Activated CD4-positive, CD25-positive, alpha-beta regulatory T cell treated with anti-CD3 and anti-CD28 coated beads, Interleukin-2, amount 50 U/mL, for 16 hours (primary cell): Measurements from ENCODE around the gene CTBS.
"Not testable (repeated sequence)": the region's sequence is repeated elsewhere in the genome, so short reads cannot be mapped to it uniquely, and the experiment has no call there.

Experiments
- DNase-seq: peaks from one replicate; pipeline ENCODE4 v3.0.0-alpha.2; 2020; ENCODE audit warnings: low read depth, low spot score

Gene CTBS

DNA sequence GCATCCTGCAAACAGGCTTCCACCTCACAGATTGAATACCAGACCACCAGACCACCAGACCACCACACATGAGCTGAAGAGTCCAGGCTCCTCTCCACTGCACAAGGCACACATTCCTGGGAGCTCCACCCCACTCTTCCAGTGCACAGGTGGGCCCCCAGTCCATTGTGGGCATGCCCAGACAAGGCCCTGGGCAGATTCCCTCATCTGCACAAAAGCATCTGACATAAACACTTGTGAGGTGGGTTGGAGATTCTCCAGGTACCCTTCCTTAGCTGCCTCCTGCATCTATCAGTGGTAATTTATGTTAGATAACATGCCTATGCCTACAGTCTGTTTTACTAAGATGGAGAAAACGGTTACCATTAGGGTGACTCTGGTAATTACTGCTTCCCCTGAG lies 11.6 kb upstream of the CTBS start:
- DNase-seq: no peak

- DNase-seq: no peak
Measured at GRCh38 chr1:84584126-84584525, 9.9 kb upstream of the CTBS start.

DNA sequence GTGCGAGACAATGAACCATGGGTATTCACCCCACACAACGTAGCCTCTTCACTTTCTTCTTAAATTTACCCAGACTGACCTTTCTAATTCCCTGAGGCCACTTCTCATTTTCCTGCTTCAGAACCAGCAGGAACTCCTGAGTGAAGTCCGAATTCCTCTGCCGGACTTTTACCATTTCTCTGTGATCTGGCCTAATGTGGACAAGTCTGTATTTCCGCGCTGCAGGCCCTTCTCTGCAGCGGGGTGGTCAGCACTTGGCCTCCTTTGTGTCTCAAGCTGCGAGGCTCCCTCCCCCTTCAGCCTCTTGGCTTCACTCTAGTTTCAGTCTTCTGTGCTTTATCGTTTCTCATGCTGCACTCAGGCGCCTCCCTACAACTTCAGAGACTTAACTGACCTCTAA lies 9.4 kb upstream of the CTBS start:
- no peak for DNase-seq

GRCh38 chr1:84582802-84583587 lies 8.8 kb upstream of the CTBS start:
- DNase-seq: no peak

- DNase-seq: no peak
Measured at GRCh38 chr1:84581648-84582047, 7.4 kb upstream of the CTBS start.

DNA sequence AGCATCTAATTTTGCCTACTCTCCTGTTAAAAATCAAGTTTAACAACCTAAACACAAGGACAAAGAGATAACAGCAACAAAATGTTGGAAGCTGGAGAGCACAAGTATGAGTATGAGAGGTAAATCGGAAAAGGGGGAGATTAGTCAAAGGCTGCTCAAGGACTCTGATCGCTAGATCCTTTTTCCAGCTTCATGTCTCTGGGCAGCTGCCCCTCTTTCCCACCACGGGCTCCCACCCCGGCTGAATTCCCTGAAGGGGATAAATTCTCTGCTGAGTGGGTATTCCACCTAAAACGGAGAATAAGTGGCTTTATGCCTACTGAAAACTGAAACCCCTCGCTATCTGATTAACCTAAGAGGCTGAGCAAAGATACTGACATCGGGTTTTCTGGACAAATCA lies 696 bp upstream of the CTBS start:
- DNase-seq: no peak

GRCh38 chr1:84573481-84573966 lies 716 bp downstream of the CTBS start:
- no peak for DNase-seq

DNA sequence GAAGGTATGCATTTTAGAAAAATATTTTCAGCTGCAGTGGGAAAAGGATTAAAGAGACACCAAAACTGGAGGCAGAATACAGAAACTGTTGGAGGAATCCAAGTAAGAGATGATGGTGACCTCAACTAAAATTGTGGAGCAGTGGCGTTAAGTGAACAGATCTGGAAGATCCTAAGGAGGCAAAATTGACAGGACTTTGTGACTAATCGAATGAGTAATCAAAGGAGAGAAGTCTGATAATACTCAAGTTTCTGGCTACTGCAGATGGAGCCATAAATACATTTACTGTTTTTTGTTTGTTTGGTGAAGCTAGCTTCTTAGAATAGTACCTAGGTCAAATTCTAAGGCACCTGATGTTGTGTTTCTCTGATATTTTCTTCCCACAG lies 3.1 kb downstream of the CTBS start:
- DNase-seq: no peak

DNA sequence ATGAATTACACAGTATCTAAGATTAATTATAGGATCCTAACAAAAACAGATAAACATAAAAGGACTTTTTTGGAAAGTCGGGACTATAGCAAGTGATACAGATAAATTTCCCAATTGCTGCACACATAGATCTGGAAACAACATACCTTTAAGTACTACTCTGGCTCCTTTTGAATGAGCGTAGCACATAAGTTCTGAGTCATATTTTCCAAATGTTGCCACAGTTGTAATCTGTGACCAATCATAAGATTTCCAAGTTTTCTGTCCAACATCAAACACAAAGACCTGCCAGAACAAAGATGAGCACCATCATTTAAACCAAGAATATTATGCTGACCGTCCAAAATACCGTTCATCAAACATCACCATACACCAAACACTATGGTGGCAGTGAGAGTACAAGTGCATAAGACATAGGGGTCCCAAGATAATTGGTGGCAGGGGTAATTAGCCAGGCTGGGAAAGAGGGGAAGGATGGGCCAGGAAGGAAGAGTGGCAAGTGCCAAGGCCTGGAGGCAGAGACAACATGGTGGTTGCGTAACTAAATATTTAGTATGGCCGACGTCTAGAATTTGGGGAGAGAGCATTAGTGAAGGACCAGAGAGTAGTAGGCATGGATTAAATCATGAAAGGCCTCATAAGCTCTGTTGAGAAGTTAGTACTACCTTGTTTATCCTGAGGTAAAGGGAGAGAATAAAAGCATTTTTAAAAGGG lies 3.6 kb downstream of the CTBS start:
- DNase-seq: no peak

GRCh38 chr1:84569216-84569615 lies 5.0 kb downstream of the CTBS start:
- DNase-seq: no peak

DNA sequence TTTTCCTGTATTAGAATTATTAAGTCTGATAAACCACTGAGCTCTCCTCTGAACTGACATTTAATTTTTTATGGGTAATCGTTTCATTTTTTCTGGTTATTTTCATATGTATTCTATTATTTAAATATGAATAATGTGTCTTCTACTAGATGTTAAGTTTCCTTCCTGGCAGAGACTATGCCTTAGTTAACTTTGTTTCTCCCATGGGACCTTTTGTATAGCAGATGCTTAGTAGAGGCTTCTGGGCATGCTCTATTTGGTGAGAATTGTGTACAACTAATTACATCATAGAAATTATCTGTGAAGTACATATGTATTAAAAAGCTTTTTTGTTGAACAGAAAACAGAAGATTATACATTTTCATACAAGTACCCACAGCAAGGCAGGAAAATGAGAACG lies 23.4 kb downstream of the CTBS start:
- no peak for DNase-seq

GRCh38 chr1:84541679-84542078 lies 32.6 kb downstream of the CTBS start:
- DNase-seq: no peak

DNA sequence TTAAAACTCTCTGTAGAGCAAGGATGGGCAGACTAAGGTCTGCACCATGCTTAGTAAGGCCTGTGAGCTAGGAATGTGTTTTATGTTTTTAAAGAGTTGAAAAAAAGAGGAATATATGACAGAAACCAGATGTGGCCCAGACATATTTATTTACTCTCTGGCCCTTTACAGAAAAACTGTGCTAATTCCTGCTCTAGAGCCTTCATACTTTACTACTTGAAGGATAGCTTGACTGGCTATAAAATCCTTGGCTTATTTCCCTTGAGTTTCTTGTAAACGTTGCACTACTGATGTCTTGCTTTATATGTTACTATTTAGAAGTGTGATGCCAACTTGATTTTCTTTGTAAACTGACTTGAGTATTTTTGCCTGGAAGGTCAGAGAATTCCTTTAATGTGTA lies 33.5 kb downstream of the CTBS start:
- no peak for DNase-seq

DNA sequence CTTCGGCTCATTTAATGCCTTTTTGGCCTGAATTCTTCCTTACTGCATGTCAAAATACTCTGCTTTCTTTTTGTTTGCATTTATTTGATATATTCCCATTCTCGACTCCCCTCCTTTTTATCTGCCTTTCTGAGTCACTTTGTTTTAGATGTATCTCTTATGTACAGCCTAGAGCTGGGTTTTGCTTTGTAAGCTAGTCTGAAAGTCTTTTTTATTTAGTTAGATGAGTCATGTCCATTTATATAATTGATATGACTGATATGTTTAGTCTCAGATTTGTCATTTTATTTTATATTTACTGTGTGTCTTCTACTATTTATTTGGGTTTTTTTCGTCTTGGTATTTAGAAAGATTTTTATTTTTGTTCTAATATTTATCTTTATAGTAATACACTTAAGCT lies 34.3 kb downstream of the CTBS start:
- no peak for DNase-seq

DNA sequence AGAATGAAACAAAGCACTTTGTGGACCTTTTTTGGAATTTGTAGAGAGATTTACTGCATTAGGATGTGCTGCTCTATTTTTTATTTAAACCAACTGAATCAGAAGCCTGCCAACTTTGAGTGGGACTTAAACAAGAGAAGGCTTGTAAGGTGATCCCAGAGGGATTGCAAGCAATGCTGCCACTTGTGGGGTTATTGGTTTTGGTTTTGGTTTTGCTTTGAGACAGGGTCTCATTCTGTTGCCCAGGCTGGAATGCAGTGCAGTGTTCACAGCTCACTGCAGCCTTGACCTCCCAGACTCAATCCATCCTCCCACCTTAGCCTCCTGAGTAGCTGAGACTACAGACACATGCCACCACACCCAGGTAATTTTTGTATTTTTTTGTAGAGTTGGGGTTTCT lies 35.6 kb downstream of the CTBS start:
- no peak for DNase-seq

DNA sequence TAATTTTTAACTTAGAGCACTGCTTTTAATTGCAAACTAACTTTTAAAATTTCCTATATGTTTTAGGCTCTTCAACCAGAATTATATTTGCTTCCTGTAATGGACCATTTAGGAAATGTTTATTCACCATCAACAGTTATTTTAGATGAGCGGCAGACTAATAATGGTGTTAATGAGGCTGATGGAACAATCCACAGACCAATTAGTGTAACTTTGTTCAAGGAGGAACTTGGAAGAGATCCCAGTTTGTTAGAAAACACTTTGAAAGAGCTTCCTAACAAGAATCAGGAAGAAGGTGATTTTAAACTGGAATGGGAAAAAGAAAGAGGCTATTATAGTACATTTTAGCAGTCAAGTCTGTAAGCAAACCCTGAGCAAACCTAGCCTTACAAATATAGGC lies 48.5 kb downstream of the CTBS start:
- no peak for DNase-seq

- no peak for DNase-seq
Measured at GRCh38 chr1:84524590-84524989, 49.6 kb downstream of the CTBS start.

- DNase-seq: no peak
Measured at GRCh38 chr1:84510668-84511067, 63.6 kb downstream of the CTBS start.

DNA sequence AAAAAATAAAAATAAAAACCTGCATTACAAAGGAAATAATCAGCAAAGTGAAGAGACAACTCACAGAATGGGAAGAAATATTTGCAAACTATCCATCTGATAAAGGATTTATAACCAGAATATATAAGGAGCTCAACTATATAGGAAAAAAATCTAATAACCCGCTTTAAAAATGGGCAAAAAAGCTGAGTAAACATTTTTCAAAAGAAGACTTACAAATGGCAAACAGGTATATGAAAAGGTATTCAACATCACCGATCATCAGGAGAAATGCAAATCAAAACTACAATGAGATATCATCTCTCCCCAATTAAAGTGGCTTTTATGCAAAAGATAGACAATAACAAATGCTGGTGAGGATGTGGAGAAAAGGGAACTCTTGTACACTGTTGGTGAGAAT lies 64.1 kb downstream of the CTBS start:
- DNase-seq: no peak

- DNase-seq: no peak
Measured at GRCh38 chr1:84509029-84509428, 65.2 kb downstream of the CTBS start.

GRCh38 chr1:84508510-84508909 lies 65.7 kb downstream of the CTBS start:
- no peak for DNase-seq

GRCh38 chr1:84507887-84508286 lies 66.4 kb downstream of the CTBS start:
- DNase-seq: not testable (repeated sequence)

GRCh38 chr1:84506729-84507453 lies 67.3 kb downstream of the CTBS start:
- DNase-seq: no peak
